Fibroblast of skin of left biceps (primary cell): Measurements from ENCODE around the gene CCDC172.

Source experiments
- DNase-seq, 2 experiments: peaks; one replicate each; pipeline ENCODE4 v3.0.0-alpha.2; 2013; ENCODE audit warnings: low read depth in 2 of 2

CCDC172 gene

DNA sequence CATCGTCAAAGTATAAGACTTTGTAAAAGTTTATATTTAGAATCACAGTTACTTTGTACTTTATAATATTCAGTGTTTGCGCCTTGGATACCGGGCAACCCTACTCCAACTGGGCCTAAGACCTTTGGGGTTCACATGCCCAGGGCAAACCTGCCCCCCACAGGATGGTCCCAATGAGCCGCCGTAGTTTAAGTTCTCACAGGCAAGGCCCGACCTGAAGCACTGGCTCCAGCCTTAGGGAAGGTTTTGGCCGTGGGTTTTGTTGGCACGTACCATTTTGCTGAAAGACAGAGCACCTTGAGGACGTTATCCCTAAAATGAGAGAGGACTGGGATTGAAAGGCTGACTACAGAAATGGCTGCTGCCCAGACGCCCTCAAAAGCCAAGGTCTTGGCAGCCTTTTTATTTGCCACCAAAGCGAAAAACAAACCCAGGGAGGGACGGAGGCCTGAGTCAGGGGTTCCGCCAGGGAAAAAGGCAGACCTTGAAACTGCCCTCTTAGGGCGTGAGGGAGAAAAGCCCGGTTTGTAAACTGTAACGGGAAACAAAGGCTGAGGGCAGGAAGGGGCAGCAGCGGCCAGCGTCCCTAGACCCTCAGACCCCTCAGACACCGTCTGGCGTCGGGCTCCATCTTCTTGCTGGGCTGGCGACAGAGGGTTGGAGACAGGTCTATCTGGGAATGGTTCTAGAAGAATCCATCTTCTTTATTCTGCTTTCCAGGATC, at the start of gene CCDC172:
Gene CCDC172, plus strand, starts transcription at position 222 of the 724 bp plus-strand sequence. CDS start 564 bp downstream, outside the sequence.
- DNase-seq: no peak

DNA sequence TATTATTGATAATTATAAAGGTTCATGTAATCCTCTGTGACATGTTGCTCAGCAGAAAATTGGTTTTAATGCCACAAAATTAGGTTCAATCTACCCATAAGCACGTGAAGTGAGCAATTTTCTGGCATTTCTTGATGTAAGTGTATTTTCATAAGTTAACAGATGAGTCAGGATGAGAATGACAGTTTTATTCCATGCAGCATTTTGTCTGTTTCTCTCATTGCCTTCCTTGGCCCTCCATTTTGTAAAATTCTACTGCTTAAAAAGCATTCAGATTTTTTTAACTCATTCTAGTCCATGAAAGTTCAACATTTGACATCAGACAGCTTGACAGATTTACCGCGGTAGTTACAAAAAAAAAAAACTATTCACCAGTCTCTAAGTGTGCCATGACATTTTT, 47.3 kb upstream of the CCDC172 start:
- DNase-seq: no peak

DNA sequence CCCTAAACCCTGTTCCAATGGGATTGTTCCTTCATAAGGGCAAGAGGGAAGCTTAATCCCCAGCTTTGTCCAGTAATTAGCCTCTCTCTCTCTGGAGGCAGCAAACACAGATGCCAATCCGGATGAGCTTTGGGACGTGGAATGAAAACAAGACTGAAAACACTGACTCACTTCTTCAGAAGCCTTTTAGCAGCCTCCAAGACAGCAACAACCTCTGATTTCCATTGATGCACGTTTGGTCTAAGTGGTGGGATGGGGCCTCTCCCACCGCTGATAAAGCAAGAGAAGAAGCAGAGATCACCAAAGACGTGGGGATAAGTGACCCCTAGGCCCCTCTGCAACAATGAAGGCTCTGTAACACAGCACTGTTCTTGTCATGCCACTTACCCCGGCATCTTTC, 45.4 kb upstream of the CCDC172 start:
- DNase-seq: no peak

DNA sequence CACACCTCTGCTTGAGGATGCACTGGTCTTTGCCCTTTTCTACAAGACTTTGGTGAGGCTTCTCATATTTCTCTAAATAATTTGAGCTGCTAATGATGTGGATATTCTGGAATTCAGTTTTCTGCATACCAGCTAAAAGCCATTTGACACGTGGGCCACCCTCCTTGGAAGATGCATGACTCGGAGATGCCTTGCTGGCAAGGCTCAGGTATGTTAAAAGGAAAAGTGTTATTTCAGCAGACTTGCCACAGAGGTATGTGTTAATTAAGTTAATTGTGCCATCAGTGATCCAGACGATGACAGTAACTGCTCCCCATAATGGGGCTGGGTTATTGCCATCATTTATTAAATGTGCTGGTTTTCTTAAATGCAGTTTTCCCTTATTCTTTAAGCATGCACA, 42.5 kb upstream of the CCDC172 start:
- no peak for DNase-seq

DNA sequence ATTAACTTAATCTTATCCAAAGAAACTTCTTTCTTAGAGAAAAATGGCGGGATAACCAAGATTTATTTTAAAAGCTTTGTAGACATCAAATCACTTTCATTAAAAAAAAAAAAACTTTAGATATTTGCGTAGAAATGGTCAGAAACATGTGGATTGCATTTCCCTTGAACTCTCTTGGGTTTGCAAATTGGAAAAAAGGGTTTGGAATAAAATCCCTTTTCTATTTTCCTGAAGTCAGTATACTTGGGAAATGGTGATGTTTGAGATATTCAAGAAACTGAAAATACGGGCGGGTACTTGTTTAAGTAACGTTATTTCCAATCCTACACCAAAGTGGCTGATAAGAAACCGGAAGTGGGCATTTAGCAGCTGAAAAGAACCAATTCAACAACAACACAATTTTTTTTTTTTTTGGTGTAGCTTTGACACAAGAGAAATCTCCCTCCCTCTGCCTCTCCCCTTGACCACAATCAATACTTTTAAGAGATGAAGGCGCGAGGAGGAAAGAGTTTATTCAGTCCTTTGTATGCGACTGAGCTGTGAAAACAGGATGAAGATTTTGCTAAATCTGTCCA, 37.5 kb upstream of the CCDC172 start:
- no peak for DNase-seq

GRCh38 chr10:116287906-116288501, 36.2 kb upstream of the CCDC172 start:
- no peak for DNase-seq

- DNase-seq: no peak
Observed at GRCh38 chr10:116289652-116290051, 34.6 kb upstream of the CCDC172 start.

DNA sequence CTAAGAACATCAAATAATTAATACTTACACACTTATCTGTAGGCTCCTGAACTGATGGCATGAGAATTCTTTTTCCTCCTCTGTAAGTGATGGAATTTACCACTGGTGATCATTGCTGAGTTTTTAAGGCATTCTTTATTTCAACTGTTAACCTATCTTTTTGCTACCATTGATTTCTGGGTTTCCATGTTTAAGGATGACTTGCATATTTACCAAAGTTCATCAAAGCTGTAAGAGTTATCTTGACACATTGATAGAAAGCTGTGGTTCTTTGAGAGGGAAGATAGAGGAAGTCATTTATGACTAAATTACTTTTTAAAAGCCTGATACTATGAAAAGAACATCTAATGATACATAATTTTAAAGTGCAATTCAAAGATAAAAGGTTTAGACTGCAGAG, 31.8 kb upstream of the CCDC172 start:
- no peak for DNase-seq

DNA sequence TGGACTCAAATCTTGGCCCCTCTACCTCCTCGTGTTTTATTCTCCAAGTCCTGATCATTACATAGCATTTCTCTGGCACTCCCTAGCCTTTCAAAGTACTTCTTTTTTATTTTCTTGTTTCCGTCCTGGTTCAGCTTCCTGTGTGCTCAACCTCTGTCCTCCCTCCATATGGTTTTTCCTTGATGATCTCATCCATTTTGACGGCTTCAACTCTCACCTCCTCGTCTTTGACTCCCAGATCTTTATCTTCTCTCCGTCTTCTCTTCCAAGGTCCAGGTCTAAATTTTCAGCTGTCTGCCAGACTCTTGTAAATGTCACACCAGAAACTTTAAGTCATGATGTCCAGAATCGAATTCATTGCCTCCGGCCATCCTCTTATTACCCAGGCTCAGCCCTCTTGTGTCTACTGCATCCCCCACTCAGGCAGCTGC, 27.9 kb upstream of the CCDC172 start:
- DNase-seq: no peak

- no peak for DNase-seq
Observed at GRCh38 chr10:116298586-116298985, 25.7 kb upstream of the CCDC172 start.

- DNase-seq: no peak
Observed at GRCh38 chr10:116300542-116300941, 23.7 kb upstream of the CCDC172 start.

GRCh38 chr10:116304923-116305322, 19.3 kb upstream of the CCDC172 start:
- no peak for DNase-seq

DNA sequence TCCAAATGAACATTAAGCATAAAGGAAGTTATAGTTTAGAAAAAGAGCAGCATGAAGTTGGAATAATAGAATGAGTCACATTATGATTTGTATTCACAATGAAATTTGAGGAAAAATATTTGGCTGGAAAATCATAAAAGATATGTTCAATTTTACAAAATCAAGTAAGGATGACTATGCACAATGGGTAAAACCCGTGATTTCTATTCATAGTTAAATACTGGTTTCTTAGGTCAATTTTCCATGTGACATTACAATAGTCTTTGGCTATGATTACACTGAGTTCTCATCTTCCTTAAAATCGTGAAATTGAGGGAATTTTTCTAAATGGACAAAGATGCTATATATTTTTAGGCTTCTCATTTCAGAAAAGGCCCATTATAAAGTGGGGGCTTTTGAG, 17.4 kb upstream of the CCDC172 start:
- no peak for DNase-seq

- DNase-seq: no peak
Observed at GRCh38 chr10:116307455-116307854, 16.8 kb upstream of the CCDC172 start.

DNA sequence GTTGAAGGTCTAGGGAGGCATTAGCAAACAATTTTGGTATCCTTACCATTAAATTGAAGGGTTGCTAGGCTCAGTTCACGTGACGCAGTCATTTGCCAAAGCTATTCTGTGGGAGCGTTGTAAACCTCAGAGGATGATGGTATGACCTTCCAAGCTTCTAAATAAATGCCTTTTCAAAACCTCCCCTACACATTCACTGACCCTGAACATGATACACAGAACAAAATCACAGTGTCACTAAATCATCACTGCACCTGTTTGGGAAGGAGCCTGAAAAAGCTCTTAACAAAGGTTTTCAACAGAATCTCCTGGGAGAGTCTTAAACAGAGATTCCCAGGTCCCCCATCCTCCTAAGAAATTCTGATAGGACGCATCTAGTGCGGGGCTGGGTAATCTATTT, 13.2 kb upstream of the CCDC172 start:
- no peak for DNase-seq

GRCh38 chr10:116311706-116312490, 12.3 kb upstream of the CCDC172 start:
- DNase-seq: no peak

DNA sequence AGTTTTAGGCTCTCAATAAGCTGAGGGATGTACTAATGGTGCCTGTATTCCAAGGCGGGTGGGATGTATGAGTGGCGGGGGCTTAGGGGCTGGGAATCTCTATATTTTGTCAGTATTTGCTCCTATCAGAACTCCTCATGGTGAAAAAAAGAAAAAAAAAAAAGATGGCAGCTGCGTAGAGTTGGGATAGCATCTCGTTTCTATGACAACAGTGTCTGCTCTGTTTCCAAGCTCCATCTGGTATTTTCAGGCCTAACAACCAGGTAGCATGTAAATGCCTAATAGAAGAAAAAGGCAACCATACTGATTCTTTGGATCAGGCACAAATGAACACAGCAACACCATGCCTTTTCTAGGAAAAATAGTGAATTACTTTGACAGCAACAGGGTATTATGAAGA, 11.7 kb upstream of the CCDC172 start:
- no peak for DNase-seq

DNA sequence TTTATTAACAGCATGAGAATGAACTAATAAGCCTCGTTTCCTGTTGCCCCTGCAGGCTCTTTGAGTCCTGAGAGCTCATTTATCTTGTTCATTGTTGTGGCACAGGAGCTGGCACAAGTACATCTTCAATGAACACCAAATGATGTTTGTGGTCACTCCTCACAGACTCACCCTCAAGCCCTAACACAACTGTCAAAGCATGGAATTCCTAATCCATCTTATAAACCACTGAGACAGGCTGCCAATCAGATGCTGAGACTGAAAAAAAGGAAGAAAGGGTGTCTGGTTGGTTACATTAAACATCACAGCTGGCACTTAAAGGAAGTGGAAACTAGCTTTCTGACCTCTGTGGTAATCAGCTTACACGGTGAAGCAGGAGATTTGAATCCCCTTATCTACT, 7.7 kb upstream of the CCDC172 start:
- no peak for DNase-seq

GRCh38 chr10:116324951-116325635, 845 bp downstream of the CCDC172 start:
- DNase-seq: no peak

GRCh38 chr10:116325987-116326386, 1.7 kb downstream of the CCDC172 start:
- no peak for DNase-seq

DNA sequence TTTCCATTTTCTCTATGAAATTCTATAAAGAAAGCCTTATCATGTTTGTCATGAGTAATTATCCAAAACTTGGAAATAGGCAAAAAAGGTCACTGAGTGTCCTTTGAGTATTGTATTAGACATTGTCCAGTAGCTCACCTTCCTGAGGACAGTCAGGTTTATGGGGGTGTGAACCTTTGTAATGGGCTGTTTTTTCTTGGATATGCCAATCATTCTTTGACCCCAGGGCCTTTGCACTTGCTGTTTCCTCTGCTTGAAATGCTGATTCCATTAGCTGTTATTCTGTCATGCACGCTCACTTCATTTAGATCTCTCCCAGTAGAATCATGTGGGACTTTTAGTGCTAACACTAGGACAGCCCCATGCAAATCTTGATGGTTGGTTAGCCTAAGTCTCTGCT, 4.9 kb downstream of the CCDC172 start:
- no peak for DNase-seq

DNA sequence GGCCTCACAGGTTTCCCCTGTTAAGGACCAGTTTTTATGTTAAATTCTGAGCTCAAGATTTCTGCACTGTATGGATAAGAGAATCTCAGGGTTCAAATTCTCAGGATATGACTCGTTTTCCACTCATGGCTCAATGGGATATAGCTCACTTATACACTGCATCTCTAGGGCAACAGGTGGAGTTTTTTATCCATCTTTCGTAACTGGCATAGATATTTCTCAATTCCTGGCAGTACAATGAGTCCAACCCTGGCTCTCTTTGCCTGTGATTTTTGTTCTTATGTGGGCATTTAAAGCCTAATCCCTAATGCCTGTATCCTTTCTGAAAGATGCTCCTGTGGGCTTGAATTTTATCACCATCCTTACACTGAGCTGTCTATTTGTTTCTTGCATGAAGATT, 7.6 kb downstream of the CCDC172 start:
- DNase-seq: no peak
